ENCODE data around the gene ANKS1B. TPM values are rescaled to one million over a fixed set of nuclear protein-coding genes. Genes with fewer than 3 reads are reported as not detected.

Gene ANKS1B
- total and polyA plus RNA-seq, 4 experiments from 2014 or later: 0.28 to 0.55 TPM; not detected in 2

DNA sequence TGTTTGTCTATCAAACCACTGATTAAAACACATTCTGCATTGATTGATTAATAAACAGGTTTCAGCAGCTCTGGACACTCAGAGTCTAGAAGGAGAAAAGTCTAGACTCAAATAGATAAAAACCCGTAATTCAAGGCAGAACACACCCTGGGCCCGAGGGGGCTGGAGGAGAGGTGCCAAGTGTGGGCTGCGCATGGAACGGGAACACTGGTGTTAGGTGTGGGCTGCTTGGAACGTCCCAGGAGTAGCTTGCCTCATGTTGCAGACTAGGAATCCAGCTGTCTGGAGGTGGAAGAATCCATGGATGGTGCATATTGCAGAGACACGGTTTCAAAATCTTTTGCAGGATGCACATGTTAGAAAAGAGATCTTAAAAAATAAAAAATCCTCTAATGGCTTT is 1116.7 kb downstream of the ANKS1B start:
- no peak overlapping the region for H3K4me3 Mint-ChIP-seq
- intact Hi-C loops (cut with micrococcal nuclease): no loop called here
- Histone ChIP-seq H3K4me1 (ENCODE audit: insufficient read depth, low read length) (no peaks in the 10 kb centered on the region), H3K9me3 (ENCODE audit: control insufficient read depth in 1 of 2, low read length in 2 of 2) (no peaks in the 10 kb centered on the region), H3K27me3 (ENCODE audit: insufficient read depth, low read length) (no peaks in the 10 kb centered on the region), H3K4me3 (ENCODE audit: low read length in 2 of 2) (no peak overlapping the region), H3K27ac (ENCODE audit: low read depth, low read length) (no peak overlapping the region), H3K36me3 (ENCODE audit: insufficient read depth, low read length) (no peaks in the 10 kb centered on the region)
- no peak for DNase-seq
- CTCF ChIA-PET (ENCODE audit: partially characterized antibody): no interaction called here
- no peaks in the 10 kb centered on the region for H3K36me3 Mint-ChIP-seq
- peaks cover 0 to 2% (median 0%) of the 10 kb centered on the region in 8 donors for H3K9me3 Mint-ChIP-seq
- peaks cover 0 to 4% (median 1%) of the 10 kb centered on the region in 4 donors for H3K4me1 Mint-ChIP-seq
- H3K27ac Mint-ChIP-seq: no peak overlapping the region
- POLR2A ChIA-PET (ENCODE audit: partially characterized antibody): no interaction called here
- peaks cover 0 to 6% of the 10 kb centered on the region in 2 donors for H3K27me3 Mint-ChIP-seq

DNA sequence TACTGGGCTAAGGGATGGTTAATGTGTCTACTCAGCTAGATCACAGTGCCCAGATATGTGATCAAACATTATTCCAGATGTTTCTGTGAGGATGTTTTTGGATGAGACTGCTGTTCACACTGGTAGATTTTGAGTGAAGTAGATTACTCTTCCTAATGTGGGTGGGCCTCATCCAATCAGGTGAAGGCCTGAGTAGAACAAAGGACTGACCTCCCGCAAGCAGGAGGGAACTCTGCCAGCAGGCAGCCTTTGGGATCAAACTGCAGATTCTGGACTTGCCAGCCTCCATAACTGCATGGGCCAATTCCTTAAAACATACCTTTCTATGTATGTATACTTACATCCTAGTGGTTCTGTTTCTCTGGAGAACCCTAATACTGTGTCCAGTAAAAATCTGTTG is 1120.4 kb downstream of the ANKS1B start:
- Histone ChIP-seq H3K27me3 (ENCODE audit: insufficient read depth, low read length) (no peaks in the 10 kb centered on the region), H3K27ac (ENCODE audit: low read depth, low read length) (no peak overlapping the region), H3K4me3 (ENCODE audit: low read length in 2 of 2) (no peak overlapping the region), H3K9me3 (ENCODE audit: control insufficient read depth in 1 of 2, low read length in 2 of 2) (no peaks in the 10 kb centered on the region), H3K4me1 (ENCODE audit: insufficient read depth, low read length) (no peaks in the 10 kb centered on the region), H3K36me3 (ENCODE audit: insufficient read depth, low read length) (no peaks in the 10 kb centered on the region)
- CTCF ChIA-PET (ENCODE audit: partially characterized antibody): no interaction called here
- POLR2A ChIA-PET (ENCODE audit: partially characterized antibody): no interaction called here
- H3K4me1 Mint-ChIP-seq: no peaks in the 10 kb centered on the region
- peaks cover 0 to 1% of the 10 kb centered on the region in 2 donors for H3K27me3 Mint-ChIP-seq
- no peaks in the 10 kb centered on the region for H3K36me3 Mint-ChIP-seq
- intact Hi-C loops (cut with micrococcal nuclease): no loop called here
- peaks cover 0 to 2% (median 0%) of the 10 kb centered on the region in 8 donors for H3K9me3 Mint-ChIP-seq
- no peak for DNase-seq
- no peak overlapping the region for H3K27ac Mint-ChIP-seq
- no peak overlapping the region for H3K4me3 Mint-ChIP-seq

DNA sequence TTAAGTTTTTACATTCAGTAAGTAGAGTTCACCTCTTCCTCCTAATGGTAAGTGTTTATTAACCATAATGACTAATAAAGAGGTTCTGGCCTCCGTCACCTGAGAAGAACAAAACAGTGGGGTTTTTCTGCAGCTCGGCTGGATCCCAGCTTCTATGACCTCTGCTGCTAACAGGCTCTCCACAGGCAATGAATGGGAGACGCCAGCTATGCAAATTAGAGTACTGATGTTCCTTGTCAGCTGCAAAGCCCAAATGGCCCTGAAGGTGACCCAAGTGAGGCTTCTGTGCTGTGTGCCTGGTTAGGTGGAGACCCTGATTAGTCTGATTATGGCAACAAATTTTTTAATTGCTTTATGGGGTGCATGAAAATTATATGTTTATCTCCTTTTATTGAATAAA is 1121.6 kb downstream of the ANKS1B start:
- ChIA-PET CTCF (ENCODE audit: partially characterized antibody) (no interaction called here), POLR2A (ENCODE audit: partially characterized antibody) (no interaction called here)
- intact Hi-C loops (cut with micrococcal nuclease): no loop called here
- no peak overlapping the region for H3K4me3 Mint-ChIP-seq
- Histone ChIP-seq H3K27ac (ENCODE audit: low read depth, low read length) (no peak overlapping the region), H3K4me3 (ENCODE audit: low read length in 2 of 2) (no peak overlapping the region), H3K36me3 (ENCODE audit: insufficient read depth, low read length) (no peaks in the 10 kb centered on the region), H3K4me1 (ENCODE audit: insufficient read depth, low read length) (no peaks in the 10 kb centered on the region), H3K27me3 (ENCODE audit: insufficient read depth, low read length) (no peaks in the 10 kb centered on the region), H3K9me3 (ENCODE audit: control insufficient read depth in 1 of 2, low read length in 2 of 2) (no peaks in the 10 kb centered on the region)
- H3K9me3 Mint-ChIP-seq: peaks cover 0 to 2% (median 0%) of the 10 kb centered on the region in 8 donors
- H3K4me1 Mint-ChIP-seq: no peaks in the 10 kb centered on the region
- no peak for DNase-seq
- H3K36me3 Mint-ChIP-seq: no peaks in the 10 kb centered on the region
- H3K27ac Mint-ChIP-seq: no peak overlapping the region
- H3K27me3 Mint-ChIP-seq: peaks cover 0 to 1% of the 10 kb centered on the region in 2 donors

DNA sequence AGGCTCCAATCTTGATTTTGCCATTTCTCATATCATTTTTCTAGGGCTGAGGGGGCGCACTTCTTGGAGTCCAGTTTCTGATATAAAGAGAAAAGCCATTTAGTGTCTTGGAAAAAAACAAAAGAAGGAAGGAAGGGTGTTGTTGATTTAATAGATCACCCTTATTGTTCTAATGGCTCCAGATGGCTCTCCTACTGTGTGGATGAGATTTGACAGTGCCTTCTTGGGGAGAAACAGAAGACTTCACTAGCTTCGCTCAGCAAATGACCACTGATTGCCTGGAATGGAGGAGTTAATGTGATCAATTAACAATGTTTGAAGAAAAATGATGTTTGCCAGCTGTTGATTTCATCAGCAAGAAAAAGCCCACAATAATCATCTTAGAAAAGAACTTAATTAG is 1123.5 kb downstream of the ANKS1B start:
- DNase-seq: no peak
- H3K27ac ChIP-seq (ENCODE audit: low read depth, low read length): no peak overlapping the region
- H3K27me3 ChIP-seq (ENCODE audit: insufficient read depth, low read length): no peaks in the 10 kb centered on the region
- H3K27ac Mint-ChIP-seq: no peak overlapping the region
- no peaks in the 10 kb centered on the region for H3K9me3 ChIP-seq (ENCODE audit: control insufficient read depth in 1 of 2, low read length in 2 of 2)
- ChIA-PET CTCF (ENCODE audit: partially characterized antibody) (interaction anchor here (1.1 kb wide), 1 partner anchor 12 kb away, joined by 3 read pairs; no protein-coding TSS in a partner anchor), POLR2A (ENCODE audit: partially characterized antibody) (no interaction called here)
- peaks cover 0 to 2% (median 0%) of the 10 kb centered on the region in 8 donors for H3K9me3 Mint-ChIP-seq
- no peaks in the 10 kb centered on the region for H3K4me1 ChIP-seq (ENCODE audit: insufficient read depth, low read length)
- no peaks in the 10 kb centered on the region for H3K4me1 Mint-ChIP-seq
- peaks cover 2 to 5% of the 10 kb centered on the region in 2 donors for H3K27me3 Mint-ChIP-seq
- no peaks in the 10 kb centered on the region for H3K36me3 Mint-ChIP-seq
- no peak overlapping the region for H3K4me3 Mint-ChIP-seq
- intact Hi-C loops (cut with micrococcal nuclease): no loop called here
- no peaks in the 10 kb centered on the region for H3K36me3 ChIP-seq (ENCODE audit: insufficient read depth, low read length)
- H3K4me3 ChIP-seq (ENCODE audit: low read length in 2 of 2): no peak overlapping the region

DNA sequence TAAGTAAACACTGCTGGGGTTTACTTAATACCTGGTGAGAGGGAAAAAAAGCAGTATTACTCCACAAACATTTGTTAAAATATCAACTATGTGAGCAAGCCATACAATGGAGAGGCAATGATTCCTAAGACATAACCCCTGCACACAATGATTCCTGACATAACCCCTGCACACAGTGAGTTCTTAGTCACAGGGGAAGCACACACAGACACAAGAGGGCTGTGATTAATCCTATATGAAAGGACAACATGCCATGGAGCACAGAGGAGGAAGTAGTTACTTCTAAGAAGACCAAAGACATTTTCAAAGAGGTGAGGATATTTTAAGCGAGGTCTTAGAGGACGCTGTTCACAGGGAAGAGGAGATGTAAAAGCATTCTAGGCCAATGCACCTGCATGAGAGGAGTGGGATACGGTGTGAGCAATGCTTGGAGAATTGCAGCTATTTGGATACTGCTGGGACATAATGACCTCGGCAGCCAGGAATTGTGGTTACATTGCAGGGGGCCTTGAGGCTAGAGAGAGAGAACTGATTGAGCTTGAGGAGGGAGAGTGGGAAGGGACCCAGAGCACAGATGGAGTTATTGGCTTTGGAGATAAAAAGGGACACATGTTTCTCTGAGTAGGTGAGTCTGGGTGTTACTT is 1127.7 kb downstream of the ANKS1B start:
- POLR2A ChIA-PET (ENCODE audit: partially characterized antibody): no interaction called here

DNA sequence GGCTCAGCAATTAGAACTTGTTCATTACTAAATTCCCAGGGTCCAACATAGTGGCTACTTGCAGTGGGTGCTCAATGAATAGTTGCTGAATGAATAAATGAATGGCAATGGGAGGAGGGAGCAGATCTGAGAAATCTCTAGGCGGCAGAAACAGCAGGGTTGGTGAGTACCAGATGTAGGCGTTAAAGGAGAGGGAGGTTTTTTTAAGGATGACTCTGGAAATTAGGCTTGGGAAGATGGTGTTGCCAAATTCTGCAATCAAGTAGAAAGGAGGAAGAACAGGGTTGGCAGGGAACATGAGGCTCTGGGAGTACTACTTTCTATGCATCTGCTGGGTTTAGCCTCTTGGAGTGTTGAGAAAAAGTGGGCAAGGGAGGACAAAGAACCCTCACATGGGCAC is 1132.6 kb downstream of the ANKS1B start:
- H3K9me3 ChIP-seq (ENCODE audit: control insufficient read depth in 1 of 2, low read length in 2 of 2): no peaks in the 10 kb centered on the region
- CTCF ChIA-PET (ENCODE audit: partially characterized antibody): no interaction called here
- POLR2A ChIA-PET (ENCODE audit: partially characterized antibody): no interaction called here
- H3K4me3 ChIP-seq (ENCODE audit: low read length in 2 of 2): no peak overlapping the region
- DNase-seq: no peak
- no peak overlapping the region for H3K27ac ChIP-seq (ENCODE audit: low read depth, low read length)
- intact Hi-C loops (cut with micrococcal nuclease): no loop called here
- H3K27me3 ChIP-seq (ENCODE audit: insufficient read depth, low read length): no peaks in the 10 kb centered on the region
- no peaks in the 10 kb centered on the region for H3K36me3 ChIP-seq (ENCODE audit: insufficient read depth, low read length)
- Mint-ChIP-seq H3K9me3 (peaks cover 0 to 2% (median 0%) of the 10 kb centered on the region in 8 donors), H3K36me3 (no peaks in the 10 kb centered on the region), H3K4me3 (no peak overlapping the region), H3K4me1 (no peaks in the 10 kb centered on the region), H3K27ac (no peak overlapping the region), H3K27me3 (peaks cover 13 to 15% of the 10 kb centered on the region in 2 donors)
- no peaks in the 10 kb centered on the region for H3K4me1 ChIP-seq (ENCODE audit: insufficient read depth, low read length)

More for the DNA sequence above, 1127.7 kb downstream of the ANKS1B start:
- Histone ChIP-seq H3K27me3 (ENCODE audit: insufficient read depth, low read length) (no peaks in the 10 kb centered on the region), H3K36me3 (ENCODE audit: insufficient read depth, low read length) (no peaks in the 10 kb centered on the region), H3K27ac (ENCODE audit: low read depth, low read length) (no peak overlapping the region), H3K9me3 (ENCODE audit: control insufficient read depth in 1 of 2, low read length in 2 of 2) (no peaks in the 10 kb centered on the region), H3K4me1 (ENCODE audit: insufficient read depth, low read length) (no peaks in the 10 kb centered on the region), H3K4me3 (ENCODE audit: low read length in 2 of 2) (no peak overlapping the region)
- no peaks in the 10 kb centered on the region for H3K4me1 Mint-ChIP-seq
- peaks cover 0 to 2% (median 0%) of the 10 kb centered on the region in 8 donors for H3K9me3 Mint-ChIP-seq
- H3K4me3 Mint-ChIP-seq: no peak overlapping the region
- CTCF ChIA-PET (ENCODE audit: partially characterized antibody): no interaction called here
- intact Hi-C loops (cut with micrococcal nuclease): no loop called here
- H3K27me3 Mint-ChIP-seq: peaks cover 6 to 8% of the 10 kb centered on the region in 2 donors
- no peak overlapping the region for H3K27ac Mint-ChIP-seq
- no peaks in the 10 kb centered on the region for H3K36me3 Mint-ChIP-seq
- DNase-seq: no peak

DNA sequence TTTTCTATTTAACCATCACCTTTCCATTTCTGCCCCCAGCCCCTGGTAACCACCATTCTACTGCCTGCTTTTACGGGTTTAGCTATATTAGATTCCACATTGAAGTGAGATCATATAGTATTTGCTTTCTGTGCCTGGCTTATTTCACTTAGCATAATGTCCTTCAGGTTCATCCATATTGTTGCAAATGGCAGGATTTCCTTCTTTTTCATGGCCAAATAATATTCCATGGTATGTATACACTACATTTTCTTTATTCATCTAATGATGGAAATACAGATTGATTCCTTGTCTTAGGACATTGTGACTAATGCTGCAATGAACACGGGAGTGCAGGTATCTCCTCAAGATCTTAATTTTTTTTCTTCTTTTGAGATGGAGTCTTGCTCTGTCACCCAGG is 1137.5 kb downstream of the ANKS1B start:
- Histone ChIP-seq H3K36me3 (ENCODE audit: insufficient read depth, low read length) (no peaks in the 10 kb centered on the region), H3K4me3 (ENCODE audit: low read length in 2 of 2) (no peak overlapping the region), H3K27ac (ENCODE audit: low read depth, low read length) (no peak overlapping the region), H3K4me1 (ENCODE audit: insufficient read depth, low read length) (no peaks in the 10 kb centered on the region), H3K9me3 (ENCODE audit: control insufficient read depth in 1 of 2, low read length in 2 of 2) (no peaks in the 10 kb centered on the region), H3K27me3 (ENCODE audit: insufficient read depth, low read length) (no peaks in the 10 kb centered on the region)
- Mint-ChIP-seq H3K4me3 (no peak overlapping the region), H3K4me1 (no peaks in the 10 kb centered on the region), H3K36me3 (no peaks in the 10 kb centered on the region), H3K27ac (no peak overlapping the region), H3K9me3 (no peaks in the 10 kb centered on the region), H3K27me3 (peaks cover 13 to 15% of the 10 kb centered on the region in 2 donors)
- ChIA-PET CTCF (ENCODE audit: partially characterized antibody) (no interaction called here), POLR2A (ENCODE audit: partially characterized antibody) (no interaction called here)
- intact Hi-C loops (cut with micrococcal nuclease): no loop called here
- DNase-seq: no peak

Measured in CD4-positive, alpha-beta memory T cell (primary cell).